Chondrocyte (in vitro differentiated cells): ENCODE data around the gene TMEM205. TPM values are rescaled to one million over a fixed set of nuclear protein-coding genes. Genes with fewer than 3 reads are reported as not detected.
"Not testable (repeated sequence)": the region's sequence is repeated elsewhere in the genome, so short reads cannot be mapped to it uniquely, and the experiment has no call there.

Source experiments
- DNase-seq: peaks from one replicate; pipeline ENCODE4 v3.0.0; 2021; ENCODE audit warnings: mixed read lengths, low spot score
- H3K27ac Mint-ChIP-seq: one replicate; pipeline ENCODE4 v1.8.0; 2021; ENCODE audit warnings: mild to moderate bottlenecking, moderate library complexity, mixed read lengths; ENCODE audit not compliant: unreplicated experiment
- H3K27me3 Mint-ChIP-seq: 2 replicates; pipeline ENCODE4 v1.8.0; 2021; ENCODE audit warnings: low read depth, mixed read lengths
- H3K36me3 Mint-ChIP-seq: 2 replicates; pipeline ENCODE4 v1.8.0; 2021; ENCODE audit warnings: low read depth, mixed read lengths
- H3K4me1 Mint-ChIP-seq: 2 replicates; pipeline ENCODE4 v1.8.0; 2021; ENCODE audit warnings: low read depth, mild to moderate bottlenecking, mixed read lengths
- H3K4me3 Mint-ChIP-seq: one replicate; pipeline ENCODE4 v1.8.0; 2021; ENCODE audit warnings: mild to moderate bottlenecking, moderate library complexity, mixed read lengths; ENCODE audit not compliant: unreplicated experiment
- H3K9me3 Mint-ChIP-seq: 2 replicates; pipeline ENCODE4 v1.8.0; 2021; ENCODE audit warnings: low read depth, mixed read lengths
- total RNA-seq: library from RNA; stranded (reverse); gene quantifications from 3 replicates; pipeline ENCODE4 v1.2.1, GENCODE V29; 2021
- TF ChIP-seq, protein P1 (sequence below): fragments of 200-600 bp; sonication (generic); IDR thresholded peaks from 2 replicates; pipeline ENCODE4 v1.5.0; 2021; ENCODE audit warnings: antibody characterized with exemption, mild to moderate bottlenecking, moderate library complexity

Gene TMEM205
- total RNA-seq, 1 donor from 2014 or later, result 39.2 TPM

GRCh38 chr19:11384778-11385129, 38.7 kb upstream of the TMEM205 start:
- Mint-ChIP-seq H3K36me3 (no peaks in the 10 kb centered on the region), H3K9me3 (no peaks in the 10 kb centered on the region), H3K4me3 (no peak overlapping the region), H3K27ac (no peak overlapping the region), H3K4me1 (peaks cover 29% of the 10 kb centered on the region), H3K27me3 (peaks cover 12% of the 10 kb centered on the region)
- DNase-seq, result no peak
- TF ChIP-seq, protein P1, sequence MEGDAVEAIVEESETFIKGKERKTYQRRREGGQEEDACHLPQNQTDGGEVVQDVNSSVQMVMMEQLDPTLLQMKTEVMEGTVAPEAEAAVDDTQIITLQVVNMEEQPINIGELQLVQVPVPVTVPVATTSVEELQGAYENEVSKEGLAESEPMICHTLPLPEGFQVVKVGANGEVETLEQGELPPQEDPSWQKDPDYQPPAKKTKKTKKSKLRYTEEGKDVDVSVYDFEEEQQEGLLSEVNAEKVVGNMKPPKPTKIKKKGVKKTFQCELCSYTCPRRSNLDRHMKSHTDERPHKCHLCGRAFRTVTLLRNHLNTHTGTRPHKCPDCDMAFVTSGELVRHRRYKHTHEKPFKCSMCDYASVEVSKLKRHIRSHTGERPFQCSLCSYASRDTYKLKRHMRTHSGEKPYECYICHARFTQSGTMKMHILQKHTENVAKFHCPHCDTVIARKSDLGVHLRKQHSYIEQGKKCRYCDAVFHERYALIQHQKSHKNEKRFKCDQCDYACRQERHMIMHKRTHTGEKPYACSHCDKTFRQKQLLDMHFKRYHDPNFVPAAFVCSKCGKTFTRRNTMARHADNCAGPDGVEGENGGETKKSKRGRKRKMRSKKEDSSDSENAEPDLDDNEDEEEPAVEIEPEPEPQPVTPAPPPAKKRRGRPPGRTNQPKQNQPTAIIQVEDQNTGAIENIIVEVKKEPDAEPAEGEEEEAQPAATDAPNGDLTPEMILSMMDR, result no peak

GRCh38 chr19:11383706-11384048, 37.6 kb upstream of the TMEM205 start:
- no peaks in the 10 kb centered on the region for H3K9me3 Mint-ChIP-seq
- H3K27ac Mint-ChIP-seq, result no peak overlapping the region
- no peaks in the 10 kb centered on the region for H3K36me3 Mint-ChIP-seq
- H3K4me3 Mint-ChIP-seq, result no peak overlapping the region
- no peak for DNase-seq
- peaks cover 12% of the 10 kb centered on the region for H3K27me3 Mint-ChIP-seq
- H3K4me1 Mint-ChIP-seq, result peaks cover 34% of the 10 kb centered on the region
- TF ChIP-seq, protein P1, result no peak

DNA sequence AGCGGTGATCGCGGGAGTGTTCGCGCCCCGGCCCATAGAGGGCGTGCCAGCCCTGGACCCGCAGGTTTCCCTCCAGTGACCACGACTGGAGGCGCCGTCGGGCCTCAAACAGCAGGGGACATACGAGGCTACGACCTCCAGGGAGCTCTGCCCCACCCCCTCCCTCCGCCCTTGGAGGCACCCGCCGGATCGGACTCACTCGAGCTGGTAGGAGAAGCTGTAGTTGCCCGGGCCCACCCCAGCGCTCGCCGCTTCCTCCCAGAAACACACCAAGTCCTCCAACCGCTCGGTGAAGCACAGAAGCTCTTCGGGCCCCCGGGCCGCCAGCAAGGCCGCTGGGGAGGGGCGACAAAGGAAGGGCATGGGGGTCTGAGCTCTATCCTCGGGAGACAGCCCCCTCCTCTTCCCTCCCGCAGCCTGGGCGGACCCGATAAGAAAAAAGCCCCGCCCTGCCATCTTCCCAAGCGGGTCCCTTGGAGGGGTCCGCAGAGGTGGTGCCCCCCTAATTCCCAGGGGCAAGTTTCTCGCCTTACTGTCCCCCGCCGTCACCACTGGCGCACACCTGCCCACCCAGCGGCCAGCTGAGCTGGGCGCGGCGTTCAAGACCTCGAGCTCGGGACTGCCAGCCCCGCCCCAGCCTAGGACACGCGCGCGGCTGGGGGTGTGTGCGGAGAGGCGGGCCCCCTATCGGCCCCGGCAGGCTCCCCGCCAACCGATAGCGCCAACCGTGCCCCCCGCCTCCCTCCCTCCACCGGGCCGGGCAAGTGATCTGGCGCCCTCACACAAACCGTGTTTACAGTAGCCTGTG, 37.0 kb upstream of the TMEM205 start:
- DNase-seq, result no peak

DNA sequence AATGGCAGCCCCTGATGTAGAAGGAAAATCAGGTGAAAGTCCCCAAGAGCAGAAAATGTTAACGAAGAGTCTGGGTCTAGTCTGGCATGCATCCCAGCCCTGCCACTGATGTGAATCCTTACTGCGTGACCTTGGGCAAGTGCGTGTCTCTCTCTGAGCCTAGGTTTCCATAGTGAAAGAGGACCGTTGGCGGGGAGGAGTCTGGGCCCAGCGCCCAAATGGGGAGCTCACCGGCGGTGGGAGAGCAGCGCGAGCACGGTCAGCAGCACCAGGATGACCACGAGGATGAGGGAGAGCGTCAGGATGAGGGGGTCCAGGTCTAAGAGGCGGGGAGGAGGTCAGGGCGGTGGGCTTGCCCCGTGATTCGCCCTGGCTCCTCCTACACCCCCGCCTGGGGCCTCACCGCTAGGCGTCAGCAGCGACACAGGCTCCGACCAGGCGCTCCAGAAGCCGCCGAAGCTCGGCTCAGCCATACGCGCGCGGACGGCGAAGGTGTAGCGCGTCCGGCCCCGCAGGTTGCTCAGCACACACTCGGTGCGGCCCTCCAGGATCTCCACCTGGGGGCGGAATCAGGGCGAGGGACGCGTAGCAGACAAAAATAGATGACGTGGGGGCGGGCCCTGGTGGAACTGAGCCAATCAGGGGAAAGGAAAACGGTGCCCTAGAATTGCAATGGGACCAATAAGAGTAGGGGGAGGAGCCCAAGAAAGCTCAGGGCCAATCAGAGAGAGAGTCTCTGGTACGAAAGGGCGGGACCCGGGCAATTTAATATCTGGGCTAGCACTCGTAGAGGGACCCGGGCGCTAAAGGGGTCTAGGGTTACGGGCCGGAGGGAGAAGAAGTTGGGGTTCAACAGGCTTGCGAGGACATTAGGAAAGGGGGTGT, 34.8 kb upstream of the TMEM205 start:
- Mint-ChIP-seq H3K27ac (peak overlapping the region; percentile 96), H3K4me1 (peaks cover 56% of the 10 kb centered on the region), H3K36me3 (no peaks in the 10 kb centered on the region), H3K9me3 (no peaks in the 10 kb centered on the region), H3K4me3 (peak overlapping the region; percentile 85), H3K27me3 (peaks cover 12% of the 10 kb centered on the region)
- TF ChIP-seq, protein P1, result peak; percentile 88
- DNase-seq, result peak; percentile 91

More for the DNA sequence above, 37.0 kb upstream of the TMEM205 start:
- TF ChIP-seq, protein P1, result peak; percentile 82
- no peaks in the 10 kb centered on the region for H3K9me3 Mint-ChIP-seq
- H3K36me3 Mint-ChIP-seq, result no peaks in the 10 kb centered on the region
- H3K4me1 Mint-ChIP-seq, result peaks cover 40% of the 10 kb centered on the region
- peak overlapping the region; percentile 49 for H3K4me3 Mint-ChIP-seq
- H3K27ac Mint-ChIP-seq, result no peak overlapping the region
- H3K27me3 Mint-ChIP-seq, result peaks cover 12% of the 10 kb centered on the region

DNA sequence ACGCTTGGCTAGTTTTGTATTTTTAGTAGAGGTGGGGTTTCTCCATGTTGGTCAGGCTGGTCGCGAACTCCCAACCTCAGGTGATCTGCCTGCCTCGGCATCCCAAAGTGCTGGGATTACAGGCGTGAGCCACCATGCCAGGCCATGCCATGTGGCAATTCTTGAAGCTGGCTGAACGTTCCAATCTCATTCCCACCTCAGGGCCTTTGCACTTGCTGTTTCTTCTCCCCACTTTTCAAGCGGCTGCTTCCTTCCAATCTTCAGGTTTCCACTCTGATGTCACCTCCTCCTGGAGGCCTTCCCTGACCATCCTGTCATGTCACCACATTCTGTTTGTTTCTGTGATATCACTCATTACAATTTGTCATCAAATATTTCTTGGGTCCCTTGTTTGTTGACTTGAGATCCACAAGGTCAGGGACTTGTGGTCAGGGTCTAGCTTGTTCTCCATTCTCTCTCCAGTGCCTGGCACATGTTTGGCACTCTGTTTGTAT, 33.8 kb upstream of the TMEM205 start:
- TF ChIP-seq, protein P1, result no peak
- peaks cover 12% of the 10 kb centered on the region for H3K27me3 Mint-ChIP-seq
- no peaks in the 10 kb centered on the region for H3K9me3 Mint-ChIP-seq
- no peak overlapping the region for H3K27ac Mint-ChIP-seq
- H3K4me1 Mint-ChIP-seq, result peaks cover 56% of the 10 kb centered on the region
- no peaks in the 10 kb centered on the region for H3K36me3 Mint-ChIP-seq
- DNase-seq, result no peak
- peak overlapping the region; percentile 85 for H3K4me3 Mint-ChIP-seq

- H3K27ac Mint-ChIP-seq, result peak overlapping the region; percentile 57
- H3K4me3 Mint-ChIP-seq, H3K9me3 Mint-ChIP-seq: not testable (repeated sequence)
Observed at GRCh38 chr19:11379269-11379845, 33.3 kb upstream of the TMEM205 start.

More at GRCh38 chr19:11379269-11379845, 33.3 kb upstream of the TMEM205 start:
- DNase-seq, H3K36me3 Mint-ChIP-seq: not testable (repeated sequence)
- peaks cover 56% of the 10 kb centered on the region for H3K4me1 Mint-ChIP-seq
- H3K27me3 Mint-ChIP-seq, result peaks cover 12% of the 10 kb centered on the region
